Uterus (tissue), 4 donors: Measurements from ENCODE around the gene NCAPD2. TPM values are rescaled to one million over a fixed set of nuclear protein-coding genes. Genes with fewer than 3 reads are reported as not detected.

Source experiments
- DNase-seq, 2 donors: peaks; one replicate each; pipeline ENCODE4 v3.0.0-alpha.2; 2019 to 2020
- H3K27ac ChIP-seq, 2 donors: fragments of 200-600 bp; sonication (generic); 1 replicate in 1 of 2; 2 replicates in 1 of 2; pipeline ENCODE4 v1.5.1; 2016 to 2018
- H3K27me3 ChIP-seq, 2 donors: fragments of 200-600 bp; sonication (generic); one replicate each; pipeline ENCODE4 v1.5.1; 2018 to 2019; ENCODE audit warnings: control low read depth in 1 of 2
- H3K36me3 ChIP-seq, 2 donors: fragments of 200-600 bp; sonication (generic); one replicate each; pipeline ENCODE4 v1.5.1; 2019; ENCODE audit warnings: control low read depth in 1 of 2
- H3K4me1 ChIP-seq, 2 donors: fragments of 200-600 bp; sonication (generic); one replicate each; pipeline ENCODE4 v1.5.1; 2018 to 2019; ENCODE audit warnings: control low read depth in 1 of 2
- H3K4me3 ChIP-seq, 2 donors: fragments of 200-600 bp; sonication (generic); 1 replicate in 1 of 2; 2 replicates in 1 of 2; pipeline ENCODE4 v1.5.1; 2018 to 2019; ENCODE audit warnings: mild to moderate bottlenecking in 1 of 2
- H3K9me3 ChIP-seq, 2 donors: fragments of 200-600 bp; sonication (generic); one replicate each; pipeline ENCODE4 v1.5.1; 2019; ENCODE audit warnings: control low read depth in 1 of 2
- POLR2A ChIP-seq, 2 donors: fragments of 450-650 bp; IDR thresholded peaks; one replicate each; pipeline ENCODE4 v1.6.1; 2016; ENCODE audit warnings: antibody characterized with exemption in 2 of 2, mild to moderate bottlenecking in 1 of 2, moderate library complexity in 1 of 2
- intact Hi-C: fragments of 100-400 bp; cut with DNase I; formaldehyde crosslinking; loops from one replicate; pipeline ENCODE4 v1.15.1; 2023; ENCODE audit warnings: low total_unique reads
- total RNA-seq, 4 donors: library from RNA; depleted of rRNA in 3 of 4; stranded (reverse); fragments of >200 nt in 3 of 4; gene quantifications; one replicate each; pipeline versions ENCODE4 v1.1.0 to v1.2.4, GENCODE V29; 2014 to 2023
- TF ChIP-seq, protein P1 (sequence below), 4 experiments: fragments of 200-600 bp in 2 of 4; fragments of 450-650 bp in 2 of 4; sonication (generic) in 2 of 4; IDR thresholded peaks; one replicate each; pipeline ENCODE4 v1.5.1; 2016 to 2019; ENCODE audit warnings: antibody characterized with exemption in 4 of 4, mild to moderate bottlenecking in 2 of 4, moderate library complexity in 1 of 4
- donor health status: DM: yes; HTN: yes; CAD: no.

NCAPD2 gene
- total RNA-seq, 4 donors from 2014 or later = 2.8 to 145 (median 19.3) TPM

- peak; percentile 82 to 83 for DNase-seq
- Histone ChIP-seq H3K9me3 (no peaks in the 10 kb centered on the region), H3K27me3 (no peaks in the 10 kb centered on the region), H3K4me1 (peaks cover 9 to 15% of the 10 kb centered on the region in 2 donors), H3K4me3 (peak within 1 kb of the TSS; percentile 55 to 80), H3K36me3 (no peaks in the 10 kb centered on the region), H3K27ac (peak within 1 kb of the TSS; percentile 92 to 98)
- intact Hi-C loops = no loop called here
- peak; percentile 58 to 72 for TF ChIP-seq POLR2A (IDR thresholded peaks at IDR 0.05)
- TF ChIP-seq, protein P1, sequence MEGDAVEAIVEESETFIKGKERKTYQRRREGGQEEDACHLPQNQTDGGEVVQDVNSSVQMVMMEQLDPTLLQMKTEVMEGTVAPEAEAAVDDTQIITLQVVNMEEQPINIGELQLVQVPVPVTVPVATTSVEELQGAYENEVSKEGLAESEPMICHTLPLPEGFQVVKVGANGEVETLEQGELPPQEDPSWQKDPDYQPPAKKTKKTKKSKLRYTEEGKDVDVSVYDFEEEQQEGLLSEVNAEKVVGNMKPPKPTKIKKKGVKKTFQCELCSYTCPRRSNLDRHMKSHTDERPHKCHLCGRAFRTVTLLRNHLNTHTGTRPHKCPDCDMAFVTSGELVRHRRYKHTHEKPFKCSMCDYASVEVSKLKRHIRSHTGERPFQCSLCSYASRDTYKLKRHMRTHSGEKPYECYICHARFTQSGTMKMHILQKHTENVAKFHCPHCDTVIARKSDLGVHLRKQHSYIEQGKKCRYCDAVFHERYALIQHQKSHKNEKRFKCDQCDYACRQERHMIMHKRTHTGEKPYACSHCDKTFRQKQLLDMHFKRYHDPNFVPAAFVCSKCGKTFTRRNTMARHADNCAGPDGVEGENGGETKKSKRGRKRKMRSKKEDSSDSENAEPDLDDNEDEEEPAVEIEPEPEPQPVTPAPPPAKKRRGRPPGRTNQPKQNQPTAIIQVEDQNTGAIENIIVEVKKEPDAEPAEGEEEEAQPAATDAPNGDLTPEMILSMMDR (IDR thresholded peaks at IDR 0.05) = peak in 1 of 4 experiments; percentile 10
Measured at GRCh38 chr12:6451348-6452244, 42.3 kb upstream of the NCAPD2 start, which contains the start of gene TAPBPL. TAPBPL (plus strand) TSS chr12:6452042; CDS start chr12:6452249, 207 bp downstream.

DNA sequence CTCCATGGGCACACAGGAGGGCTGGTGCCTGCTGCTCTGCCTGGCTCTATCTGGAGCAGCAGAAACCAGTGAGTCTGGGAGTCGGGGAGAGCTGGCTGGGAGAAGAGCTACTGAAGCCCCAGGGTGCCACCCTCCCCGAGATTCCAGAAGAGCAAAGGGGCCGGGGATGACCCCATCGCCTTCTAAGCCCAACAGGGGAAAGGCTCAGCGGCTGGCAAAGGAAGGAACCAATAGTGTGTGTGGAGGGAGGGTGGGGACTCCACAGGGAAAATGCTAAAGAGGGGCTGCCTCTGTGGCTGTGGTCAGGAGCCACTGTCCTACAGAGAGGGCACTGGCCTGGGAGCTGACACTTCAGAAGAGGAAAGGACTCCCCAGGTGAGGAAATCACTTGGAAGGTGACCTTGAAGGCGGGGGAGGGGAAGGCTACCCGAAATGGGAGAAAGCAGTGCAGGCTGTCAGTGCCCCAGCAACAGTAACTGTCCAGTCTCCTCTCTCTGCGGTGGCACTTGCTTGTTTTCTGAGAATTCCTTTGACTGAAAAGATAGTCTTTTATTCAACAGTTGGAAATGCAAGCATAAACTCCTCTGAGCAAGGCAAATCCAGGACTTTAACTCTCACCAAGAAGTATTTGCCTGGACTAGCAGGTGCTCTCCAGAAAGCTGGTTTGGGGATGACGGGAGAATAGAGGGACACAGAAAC lies 41.5 kb upstream of the NCAPD2 start:
- peaks cover 9 to 15% of the 10 kb centered on the region in 2 donors for H3K4me1 ChIP-seq
- intact Hi-C loops = no loop called here

DNA sequence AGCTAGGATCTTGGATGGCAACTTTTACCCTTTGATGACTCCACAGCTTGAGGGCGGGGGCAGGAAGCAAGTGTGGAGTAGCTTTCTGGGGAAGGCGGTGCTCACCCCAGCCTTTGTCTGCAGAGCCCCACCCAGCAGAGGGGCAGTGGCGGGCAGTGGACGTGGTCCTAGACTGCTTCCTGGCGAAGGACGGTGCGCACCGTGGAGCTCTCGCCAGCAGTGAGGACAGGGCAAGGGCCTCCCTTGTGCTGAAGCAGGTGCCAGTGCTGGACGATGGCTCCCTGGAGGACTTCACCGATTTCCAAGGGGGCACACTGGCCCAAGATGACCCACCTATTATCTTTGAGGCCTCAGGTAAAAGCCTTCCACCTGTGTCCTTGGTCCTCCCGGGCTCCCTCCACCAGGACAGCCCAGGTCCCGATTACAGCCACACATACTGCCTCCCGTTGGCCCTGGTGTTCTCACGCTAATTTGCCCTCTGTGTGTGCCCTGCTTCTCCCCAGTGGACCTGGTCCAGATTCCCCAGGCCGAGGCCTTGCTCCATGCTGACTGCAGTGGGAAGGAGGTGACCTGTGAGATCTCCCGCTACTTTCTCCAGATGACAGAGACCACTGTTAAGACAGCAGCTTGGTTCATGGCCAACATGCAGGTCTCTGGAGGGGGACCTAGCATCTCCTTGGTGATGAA lies 40.8 kb upstream of the NCAPD2 start:
- intact Hi-C loops = no loop called here
- Histone ChIP-seq H3K4me1 (peaks cover 9 to 15% of the 10 kb centered on the region in 2 donors), H3K4me3 (peak overlapping the region in 1 of 2 donors; percentile 55), H3K27ac (peak overlapping the region; percentile 92 to 98), H3K36me3 (no peaks in the 10 kb centered on the region), H3K27me3 (no peaks in the 10 kb centered on the region), H3K9me3 (no peaks in the 10 kb centered on the region)
- DNase-seq = no peak
- peak in 1 of 2 donors; percentile 10 for TF ChIP-seq POLR2A (IDR thresholded peaks at IDR 0.05)
- TF ChIP-seq, protein P1 (IDR thresholded peaks at IDR 0.05) = no peak

More for the DNA sequence above, 41.5 kb upstream of the NCAPD2 start:
- TF ChIP-seq POLR2A (IDR thresholded peaks at IDR 0.05) = no peak
- TF ChIP-seq, protein P1 (IDR thresholded peaks at IDR 0.05) = no peak
- H3K9me3 ChIP-seq = no peaks in the 10 kb centered on the region
- H3K27me3 ChIP-seq = no peaks in the 10 kb centered on the region
- peak overlapping the region; percentile 55 to 80 for H3K4me3 ChIP-seq
- no peaks in the 10 kb centered on the region for H3K36me3 ChIP-seq
- peak overlapping the region; percentile 92 to 98 for H3K27ac ChIP-seq
- peak in 1 of 2 donors; percentile 48 for DNase-seq

DNA sequence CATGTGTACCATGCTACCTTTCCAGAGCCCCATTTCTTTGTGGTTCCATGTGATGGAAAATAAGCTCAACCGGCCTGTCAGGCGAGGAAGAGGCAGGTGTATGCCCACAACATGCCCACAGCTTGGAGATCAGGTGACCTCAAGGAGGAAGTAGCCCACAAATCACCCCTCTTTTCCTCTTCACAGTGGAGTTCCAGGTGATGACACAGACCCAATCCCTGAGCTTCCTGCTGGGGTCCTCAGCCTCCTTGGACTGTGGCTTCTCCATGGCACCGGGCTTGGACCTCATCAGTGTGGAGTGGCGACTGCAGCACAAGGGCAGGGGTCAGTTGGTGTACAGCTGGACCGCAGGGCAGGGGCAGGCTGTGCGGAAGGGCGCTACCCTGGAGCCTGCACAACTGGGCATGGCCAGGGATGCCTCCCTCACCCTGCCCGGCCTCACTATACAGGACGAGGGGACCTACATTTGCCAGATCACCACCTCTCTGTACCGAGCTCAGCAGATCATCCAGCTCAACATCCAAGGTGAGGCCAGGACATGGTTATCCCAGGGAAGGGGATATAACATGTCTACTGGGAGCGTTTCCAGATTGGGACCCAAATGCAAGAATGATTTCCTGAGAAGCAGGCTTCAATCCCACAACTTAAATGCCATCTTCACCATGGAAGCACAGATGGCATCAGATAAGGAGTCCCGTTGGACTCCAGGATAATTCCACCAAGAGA lies 36.5 kb upstream of the NCAPD2 start:
- Histone ChIP-seq H3K27me3 (no peaks in the 10 kb centered on the region), H3K4me1 (peaks cover 0 to 7% of the 10 kb centered on the region in 2 donors), H3K27ac (no peak overlapping the region), H3K4me3 (no peak overlapping the region), H3K36me3 (no peaks in the 10 kb centered on the region), H3K9me3 (no peaks in the 10 kb centered on the region)
- intact Hi-C loops = no loop called here
- TF ChIP-seq POLR2A (IDR thresholded peaks at IDR 0.05) = no peak
- TF ChIP-seq, protein P1 (IDR thresholded peaks at IDR 0.05) = no peak
- DNase-seq = no peak
